A549 treated with RU486 at 1 μM for 4 hours (cell line): ENCODE measurements around the gene PSMA3. TPM values are rescaled to one million over a fixed set of nuclear protein-coding genes. Genes with fewer than 3 reads are reported as not detected.

Source experiments
- total RNA-seq: library from RNA; stranded (reverse); fragments of 200-300 nt; extraction: Qiagen RNA extraction; gene quantifications from 5 replicates; pipeline ENCODE4 v1.2.3, GENCODE V29; 2022; ENCODE audit warnings: low read depth

Gene PSMA3
- total RNA-seq = 186 to 271 TPM (median 190 TPM) in 5 replicates

GRCh38 chr14:58244556-58245387 lies at the start of gene PSMA3:
PSMA3 (plus strand) TSS chr14:58244843; CDS start chr14:58244921, 78 bp downstream.

GRCh38 chr14:58199726-58200479 lies 44.7 kb upstream of the PSMA3 start, which contains the start of gene ACTR10:
ACTR10 (plus strand) TSS chr14:58200149; CDS start chr14:58200218, 69 bp downstream.

GRCh38 chr14:58298477-58299400 lies 54.1 kb downstream of the PSMA3 start, which contains the start of gene ARID4A:
ARID4A (plus strand) TSS chr14:58298555; CDS start chr14:58299855, 1,300 bp downstream.

Other genes starting within 250 kb of the PSMA3 start
- 0.30 to 0.99 TPM (median 0.55 TPM) in 5 replicates for gene ARMH4, start 92.6 kb upstream of the PSMA3 start, total RNA-seq
- 43.9 to 50.4 TPM (median 45.8 TPM) in 5 replicates for gene ACTR10, start 44.7 kb upstream of the PSMA3 start, total RNA-seq
- 3.4 to 7.4 TPM (median 5.7 TPM) in 5 replicates for gene ARID4A, start 53.7 kb downstream of the PSMA3 start, total RNA-seq
- gene TOMM20L, start 151.1 kb downstream of the PSMA3 start, total RNA-seq = not detected in 5 replicates
- 63.8 to 88.9 TPM (median 78.5 TPM) in 5 replicates for gene TIMM9, start 182.7 kb downstream of the PSMA3 start, total RNA-seq
- 7.8 to 10.6 TPM (median 9.4 TPM) in 5 replicates for gene KIAA0586, start 182.9 kb downstream of the PSMA3 start, total RNA-seq